Activated naive CD4-positive, alpha-beta T cell treated with anti-CD3 and anti-CD28 coated beads, Interleukin-2, amount 10 ng/mL, durations not matched to agents 5 hours and 36 hours (primary cell): ENCODE measurements around the gene ITGAE. TPM values are rescaled to one million over a fixed set of nuclear protein-coding genes. Genes with fewer than 3 reads are reported as not detected.

Experiments
- total RNA-seq, 2 experiments: library from RNA; stranded (reverse); gene quantifications; one replicate each; pipeline ENCODE4 v1.2.3, GENCODE V29; 2021

Gene ITGAE
- 10 to 100 TPM; 15.4 to 17.5 TPM for total RNA-seq

GRCh38 chr17:3800362-3801271 is at the start of gene ITGAE:
Gene ITGAE (minus strand): TSS chr17:3801188. CDS start chr17:3801144, 44 bp downstream.

GRCh38 chr17:3845621-3846436 is 44.8 kb upstream of the ITGAE start, which contains the start of gene NCBP3:
Gene NCBP3 (minus strand): TSS chr17:3846246. CDS start chr17:3846223, 23 bp downstream.

DNA sequence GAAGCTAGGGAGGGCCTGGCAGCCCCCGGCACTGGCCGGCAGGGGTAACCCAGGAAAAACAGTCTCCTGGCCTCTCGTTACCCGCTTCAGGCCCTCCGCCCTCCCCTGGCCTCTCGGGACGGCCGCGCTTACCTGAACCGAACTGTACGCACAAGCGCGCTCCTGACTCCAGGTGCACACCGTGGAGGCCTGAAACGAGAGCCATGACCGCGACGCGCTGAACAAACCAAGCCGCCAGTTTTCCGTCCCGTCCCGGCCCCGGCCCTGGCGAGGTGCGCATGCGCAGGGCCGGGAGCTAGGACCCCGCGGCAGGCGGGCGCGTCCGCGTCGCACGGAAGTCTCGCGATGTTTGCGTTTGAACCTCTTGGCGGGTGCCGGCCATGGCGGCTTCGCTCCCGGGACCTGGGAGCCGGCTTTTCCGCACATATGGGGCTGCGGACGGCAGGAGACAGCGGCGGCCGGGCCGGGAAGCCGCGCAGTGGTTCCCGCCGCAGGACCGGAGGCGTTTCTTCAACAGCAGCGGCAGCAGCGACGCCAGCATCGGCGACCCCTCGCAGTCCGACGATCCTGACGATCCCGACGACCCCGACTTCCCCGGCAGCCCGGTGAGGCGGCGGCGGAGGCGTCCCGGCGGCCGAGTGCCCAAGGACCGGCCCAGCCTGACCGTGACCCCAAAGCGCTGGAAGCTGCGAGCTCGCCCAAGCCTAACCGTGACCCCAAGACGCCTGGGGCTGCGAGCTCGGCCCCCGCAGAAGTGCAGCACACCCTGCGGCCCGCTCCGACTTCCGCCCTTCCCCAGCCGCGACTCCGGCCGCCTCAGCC is 77.2 kb downstream of the ITGAE start, which contains the start of gene HASPIN:
HASPIN (plus strand) TSS at position 348 of the 822 bp plus-strand sequence; CDS start at position 381, 33 bp downstream.

DNA sequence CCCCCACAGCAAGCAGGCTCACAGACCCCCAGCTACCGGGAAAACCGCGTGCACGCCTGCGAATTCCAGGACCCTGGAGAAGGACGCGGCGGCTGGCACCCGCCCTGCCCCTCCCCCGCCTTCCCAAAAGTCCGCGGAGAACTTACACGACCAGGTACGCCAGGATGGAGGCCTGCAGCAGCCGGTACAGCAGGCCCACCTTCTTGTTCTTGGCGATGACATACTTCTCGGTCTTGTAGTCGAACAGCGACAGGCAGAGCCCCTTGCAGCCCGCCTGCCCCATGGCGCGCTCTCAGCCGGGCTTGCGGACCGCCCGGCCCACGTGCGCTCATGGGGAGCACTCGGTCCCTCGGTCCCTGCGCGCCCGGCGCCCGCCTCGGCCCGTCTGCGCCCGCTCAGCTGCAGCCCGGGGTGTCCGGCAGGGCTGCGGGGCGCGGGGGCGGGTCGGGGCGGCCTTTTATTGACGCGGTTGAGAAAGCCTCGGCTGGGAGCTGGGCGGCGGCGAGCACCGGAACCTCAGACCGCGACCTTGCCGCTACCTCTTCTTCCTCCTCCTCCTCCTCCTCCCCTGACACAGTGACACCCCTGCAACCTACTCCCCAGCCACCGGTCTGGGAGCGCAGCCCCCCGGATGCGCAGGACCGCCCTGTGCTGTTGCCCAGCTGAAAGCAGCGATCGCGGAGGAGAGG is 105.1 kb downstream of the ITGAE start, which contains the start of gene P2RX5:
P2RX5 (minus strand) TSS at position 433 of the 689 bp plus-strand sequence; CDS start at position 283, 150 bp downstream.

DNA sequence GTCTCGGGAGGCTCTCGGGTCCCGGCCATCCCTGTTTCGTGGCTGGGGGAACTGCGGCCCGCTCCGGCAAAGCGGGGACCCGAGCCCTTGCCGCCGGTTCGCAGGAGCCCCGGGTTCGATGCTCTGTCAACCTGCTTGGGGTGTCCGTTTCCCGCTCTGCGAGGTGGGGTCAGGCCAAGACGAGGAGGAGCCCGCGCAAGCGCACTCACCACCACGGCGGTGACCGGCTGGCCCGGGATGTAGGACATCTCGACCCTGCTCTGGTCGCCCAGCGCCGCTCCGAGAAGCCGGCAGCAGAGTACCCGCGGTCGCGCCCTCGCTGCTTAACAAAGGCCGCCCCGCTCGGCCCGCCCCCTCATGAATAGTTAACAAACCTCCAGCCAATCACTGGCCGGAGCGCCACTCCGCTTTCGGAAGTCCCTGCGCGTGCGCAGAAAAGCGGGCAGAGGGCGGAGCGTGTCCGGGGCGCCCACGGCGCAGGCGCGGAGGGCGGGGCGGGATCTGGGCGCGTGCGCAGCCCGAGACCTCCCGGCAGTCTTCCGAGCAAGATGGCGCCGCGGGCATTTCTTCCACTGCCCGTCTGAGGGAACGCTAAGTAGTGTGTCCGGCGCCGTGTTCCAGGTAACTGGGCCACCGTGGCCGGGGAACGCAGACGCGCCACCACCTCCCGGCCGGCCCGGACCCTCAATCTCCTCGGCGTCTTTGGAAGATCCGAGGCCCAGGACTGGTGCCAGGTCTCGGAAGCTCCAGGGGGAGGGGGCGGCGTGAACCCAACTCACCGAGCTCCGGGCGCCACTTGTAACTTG is 132.5 kb downstream of the ITGAE start, which contains the start of the genes EMC6 and TAX1BP3:
EMC6 (plus strand) TSS at position 534 of the 806 bp plus-strand sequence. CDS start 335 bp downstream, outside the sequence.
TAX1BP3 (minus strand) TSS at position 300 of the 806 bp plus-strand sequence; CDS start at position 248, 52 bp downstream.

Other genes starting within 250 kb of the ITGAE start
- under 1 TPM in 1 of 2 experiments, not detected in 1; 0.05 TPM for gene TRPV3, start 243.4 kb downstream of the ITGAE start, total RNA-seq
- 1 to 10 TPM; 4.0 TPM for gene TRPV1, start 191.8 kb downstream of the ITGAE start, total RNA-seq
- gene SHPK, start 164.9 kb downstream of the ITGAE start, total RNA-seq, result 1 to 10 TPM; 9.0 to 9.6 TPM
- gene CTNS, start 164.4 kb downstream of the ITGAE start, total RNA-seq, result 10 to 100 TPM; 20.1 to 21.2 TPM
- 10 to 100 TPM; 16.6 to 16.7 TPM for gene TAX1BP3, start 132.6 kb downstream of the ITGAE start, total RNA-seq
- gene EMC6, start 132.4 kb downstream of the ITGAE start, total RNA-seq, result 10 to 100 TPM; 31.9 to 32.6 TPM
- 10 to 100 TPM; 16.9 to 17.5 TPM for gene P2RX5, start 105.0 kb downstream of the ITGAE start, total RNA-seq
- gene HASPIN, start 77.3 kb downstream of the ITGAE start, total RNA-seq, result 10 to 100 TPM; 19.0 to 21.0 TPM
- gene NCBP3, start 45.1 kb upstream of the ITGAE start, total RNA-seq, result 10 to 100 TPM; 39.4 to 45.9 TPM
- 1 to 10 TPM; 4.6 to 4.8 TPM for gene CAMKK1, start 91.9 kb upstream of the ITGAE start, total RNA-seq
- under 1 TPM; 0.15 to 0.19 TPM for gene P2RX1, start 115.3 kb upstream of the ITGAE start, total RNA-seq
- 100 to 1,000 TPM; 255 to 259 TPM for gene ATP2A3, start 163.2 kb upstream of the ITGAE start, total RNA-seq